GM12801 (cell line): ENCODE results near the gene CFAP100.

Experiments
- TF ChIP-seq, protein P1 (sequence below): IDR thresholded peaks from one replicate; pipeline ENCODE4 v1.5.1; 2011; ENCODE audit warnings: control low read depth; ENCODE audit not compliant: insufficient read length; ENCODE audit errors: extremely low read depth

The CFAP100 gene

GRCh38 chr3:126360046-126360713 is 34.5 kb upstream of the CFAP100 start:
- TF ChIP-seq, protein P1, sequence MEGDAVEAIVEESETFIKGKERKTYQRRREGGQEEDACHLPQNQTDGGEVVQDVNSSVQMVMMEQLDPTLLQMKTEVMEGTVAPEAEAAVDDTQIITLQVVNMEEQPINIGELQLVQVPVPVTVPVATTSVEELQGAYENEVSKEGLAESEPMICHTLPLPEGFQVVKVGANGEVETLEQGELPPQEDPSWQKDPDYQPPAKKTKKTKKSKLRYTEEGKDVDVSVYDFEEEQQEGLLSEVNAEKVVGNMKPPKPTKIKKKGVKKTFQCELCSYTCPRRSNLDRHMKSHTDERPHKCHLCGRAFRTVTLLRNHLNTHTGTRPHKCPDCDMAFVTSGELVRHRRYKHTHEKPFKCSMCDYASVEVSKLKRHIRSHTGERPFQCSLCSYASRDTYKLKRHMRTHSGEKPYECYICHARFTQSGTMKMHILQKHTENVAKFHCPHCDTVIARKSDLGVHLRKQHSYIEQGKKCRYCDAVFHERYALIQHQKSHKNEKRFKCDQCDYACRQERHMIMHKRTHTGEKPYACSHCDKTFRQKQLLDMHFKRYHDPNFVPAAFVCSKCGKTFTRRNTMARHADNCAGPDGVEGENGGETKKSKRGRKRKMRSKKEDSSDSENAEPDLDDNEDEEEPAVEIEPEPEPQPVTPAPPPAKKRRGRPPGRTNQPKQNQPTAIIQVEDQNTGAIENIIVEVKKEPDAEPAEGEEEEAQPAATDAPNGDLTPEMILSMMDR: no peak

DNA sequence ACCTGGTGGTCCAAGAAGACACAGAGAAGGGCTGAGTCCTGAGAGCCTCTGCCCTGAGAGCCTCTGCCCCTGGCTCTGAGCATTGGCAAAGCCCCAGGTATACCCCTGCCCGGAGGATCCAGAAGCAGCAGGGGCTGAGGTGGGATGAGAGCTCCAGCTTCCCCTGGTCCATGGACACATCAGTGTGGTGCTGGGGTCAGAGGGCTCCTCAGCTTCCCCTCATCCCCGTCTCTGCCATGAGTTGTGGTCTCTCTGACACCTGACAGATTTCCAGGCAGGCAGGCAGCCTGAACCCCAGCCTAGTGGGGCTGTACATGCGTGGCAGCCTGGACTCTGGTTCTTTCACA is 34.0 kb upstream of the CFAP100 start:
- TF ChIP-seq, protein P1: no peak

GRCh38 chr3:126361211-126361610 is 33.5 kb upstream of the CFAP100 start:
- TF ChIP-seq, protein P1: no peak

DNA sequence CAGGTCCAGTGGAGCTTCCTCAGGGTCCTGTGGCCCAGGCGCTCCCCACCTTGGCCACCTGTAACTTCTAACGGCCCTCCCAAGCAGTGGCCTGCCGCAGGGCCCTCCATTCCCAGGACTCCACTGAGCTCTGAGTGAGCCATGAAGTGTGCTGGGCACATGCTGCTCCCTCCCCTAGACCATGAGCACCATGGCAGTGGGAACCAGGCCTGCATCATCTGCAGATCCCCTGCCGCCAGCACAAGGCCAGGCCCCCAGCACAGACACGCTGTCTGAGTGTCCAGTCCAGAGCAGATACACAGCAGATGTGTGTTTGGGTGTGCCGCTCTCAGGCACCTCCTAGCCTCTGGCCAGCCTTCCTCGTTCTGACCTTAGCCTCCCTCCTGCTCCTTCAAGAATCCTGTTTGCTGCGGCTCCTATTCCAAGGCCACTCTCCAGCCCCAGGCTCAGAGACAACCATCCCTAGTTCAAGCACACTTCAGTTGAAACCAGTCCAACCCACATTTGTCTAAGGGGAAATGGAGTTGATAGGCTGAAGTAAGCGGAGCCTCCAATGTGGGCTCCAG is 30.5 kb upstream of the CFAP100 start:
- TF ChIP-seq, protein P1: no peak

- TF ChIP-seq, protein P1: no peak
These were observed 29.9 kb upstream of the CFAP100 start for GRCh38 chr3:126364731-126365301.

DNA sequence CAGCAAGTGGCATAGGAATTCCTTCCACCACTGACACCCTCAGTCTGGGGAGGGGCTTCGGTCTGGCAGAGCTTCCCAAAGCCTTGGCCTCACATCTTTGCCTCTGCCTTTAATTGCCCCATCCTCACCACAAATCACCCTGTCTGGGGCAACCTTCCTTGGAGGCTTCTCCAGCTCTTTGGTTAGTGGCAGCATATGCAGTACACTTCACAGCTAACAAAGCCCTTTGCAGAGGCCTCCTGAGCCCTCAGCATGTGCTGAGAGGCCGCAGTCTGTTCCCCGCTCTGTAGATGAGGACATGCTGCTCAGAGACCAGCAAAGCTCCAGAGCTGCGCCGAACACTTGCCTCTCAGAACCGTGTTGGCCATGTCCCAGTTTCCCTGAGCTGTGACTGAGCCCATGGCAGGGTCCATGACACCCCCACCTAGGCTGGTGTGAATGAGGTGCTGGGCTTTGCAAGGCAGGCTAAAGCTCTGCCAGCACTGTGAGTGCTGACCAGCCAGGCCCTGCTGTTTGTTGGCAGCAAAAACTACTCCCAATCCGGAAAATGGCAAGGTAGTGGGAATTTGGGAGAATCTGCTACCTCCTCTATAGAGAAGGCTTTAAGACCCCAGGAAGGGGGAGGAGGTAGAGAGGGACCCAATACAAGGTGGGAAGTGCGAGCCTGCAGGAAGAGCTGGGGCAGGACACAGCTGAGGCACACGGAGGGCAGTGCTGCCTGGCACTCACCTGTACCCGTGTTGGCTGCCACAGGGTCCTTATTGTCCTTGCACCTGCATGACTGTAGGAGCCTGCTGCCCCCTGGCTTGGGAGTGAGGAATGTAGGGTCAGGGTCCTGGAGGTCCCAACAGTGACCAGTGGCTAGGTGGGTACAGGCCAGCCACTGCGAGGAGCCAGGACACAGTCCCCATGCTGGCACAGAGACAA is 29.1 kb upstream of the CFAP100 start:
- TF ChIP-seq, protein P1: no peak

DNA sequence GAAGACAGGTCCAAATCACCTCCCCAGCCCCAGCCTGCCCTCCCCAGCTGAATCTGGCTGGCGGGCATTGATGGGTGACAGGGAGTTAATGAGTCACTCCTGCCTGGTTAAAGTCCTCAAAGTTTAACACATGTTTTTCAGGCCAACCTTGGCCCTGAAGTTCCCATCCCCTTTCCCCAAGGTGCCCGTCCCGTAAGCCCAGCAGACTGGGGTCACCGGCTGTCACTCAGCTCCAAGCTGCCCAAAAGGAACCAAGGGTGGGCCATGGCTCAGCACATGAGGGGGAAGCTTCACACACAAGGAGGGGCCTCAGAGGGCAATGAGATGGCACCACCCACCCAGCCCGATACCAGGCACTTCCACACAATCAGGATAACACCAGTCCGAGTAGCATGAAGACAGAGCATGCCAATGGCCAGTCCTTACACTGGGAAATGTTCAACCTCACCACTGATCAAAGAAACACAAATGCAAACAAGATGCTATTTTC is 27.3 kb upstream of the CFAP100 start:
- TF ChIP-seq, protein P1: no peak
